GM18951 (cell line): Measurements from ENCODE around the gene AATK.

Experiments used
- POLR2A ChIP-seq: IDR thresholded peaks from 4 replicates; pipeline ENCODE4 v1.6.1; 2011; ENCODE audit warnings: mild to moderate bottlenecking; ENCODE audit not compliant: insufficient read length, insufficient read depth; ENCODE audit errors: extremely low read depth
- in situ Hi-C: fragments of 300-500 bp; cut with MboI; formaldehyde crosslinking; loops from one replicate; pipeline ENCODE4 v1.12.0; 2022; ENCODE audit warnings: low sequenced_read_pairs, mixed read lengths, inconsistent platforms; ENCODE audit not compliant: unreplicated experiment

The AATK gene

GRCh38 chr17:81143717-81144422 is 22.2 kb downstream of the AATK start:
- in situ Hi-C loops: no loop called here
- TF ChIP-seq POLR2A: no peak

GRCh38 chr17:81143200-81143527 is 22.9 kb downstream of the AATK start:
- no peak for TF ChIP-seq POLR2A
- in situ Hi-C loops: no loop called here

GRCh38 chr17:81142301-81143199 is 23.5 kb downstream of the AATK start:
- in situ Hi-C loops: no loop called here
- no peak for TF ChIP-seq POLR2A

- in situ Hi-C loops: no loop called here
Measured at GRCh38 chr17:81140695-81141094, 25.3 kb downstream of the AATK start.

GRCh38 chr17:81140018-81140417 is 26.0 kb downstream of the AATK start:
- TF ChIP-seq POLR2A: no peak
- in situ Hi-C loops: no loop called here

More at GRCh38 chr17:81140695-81141094, 25.3 kb downstream of the AATK start:
- no peak for TF ChIP-seq POLR2A

GRCh38 chr17:81139428-81139827 is 26.6 kb downstream of the AATK start:
- in situ Hi-C loops: no loop called here
- TF ChIP-seq POLR2A: no peak

- in situ Hi-C loops: no loop called here
- TF ChIP-seq POLR2A: no peak
Measured at GRCh38 chr17:81138500-81138899, 27.5 kb downstream of the AATK start.

GRCh38 chr17:81138083-81138482 is 27.9 kb downstream of the AATK start:
- TF ChIP-seq POLR2A: no peak
- in situ Hi-C loops: no loop called here

GRCh38 chr17:81137248-81137647 is 28.8 kb downstream of the AATK start:
- no peak for TF ChIP-seq POLR2A
- in situ Hi-C loops: no loop called here

GRCh38 chr17:81136366-81136765 is 29.7 kb downstream of the AATK start:
- in situ Hi-C loops: no loop called here
- no peak for TF ChIP-seq POLR2A

- in situ Hi-C loops: no loop called here
- no peak for TF ChIP-seq POLR2A
Measured at GRCh38 chr17:81135505-81136278, 30.3 kb downstream of the AATK start.

- no peak for TF ChIP-seq POLR2A
- in situ Hi-C loops: no loop called here
Measured at GRCh38 chr17:81134064-81134781, 31.8 kb downstream of the AATK start.

GRCh38 chr17:81132770-81133723 is 33.0 kb downstream of the AATK start:
- in situ Hi-C loops: no loop called here

More at GRCh38 chr17:81132770-81133723, 33.0 kb downstream of the AATK start:
- TF ChIP-seq POLR2A: no peak
